Panc1 (cell line): Measurements from ENCODE around the gene ISCU.

Experiments used
- CTCF ChIP-seq: fragments of 450-650 bp; IDR thresholded peaks from 2 replicates; pipeline ENCODE4 v1.5.1; 2017; ENCODE audit warnings: mild to moderate bottlenecking
- REST ChIP-seq, 2 experiments: IDR thresholded peaks; 2 replicates each; pipeline ENCODE4 v1.6.1; 2011 to 2012; ENCODE audit warnings: low read depth in 2 of 2, control low read depth in 1 of 2, low read length in 1 of 2, mild to moderate bottlenecking in 1 of 2, moderate library complexity in 1 of 2; ENCODE audit not compliant: insufficient read depth in 1 of 2

- TF ChIP-seq REST (IDR thresholded peaks at IDR 0.05; ENCODE audit: insufficient read depth in 1 of 2, low read depth in 2 of 2, low read length in 1 of 2), result no peak
- no peak for TF ChIP-seq CTCF
Observed at GRCh38 chr12:108518716-108519496, 43.5 kb upstream of the ISCU start.
